DMS153 (cell line): ENCODE results near the gene LDLRAD1.
"Not testable (repeated sequence)": the region's sequence is repeated elsewhere in the genome, so short reads cannot be mapped to it uniquely, and the experiment has no call there.

Source experiments
- DNase-seq: peaks from one replicate; lab custom pipeline; 2025; lab: John Stamatoyannopoulos, UW

LDLRAD1 gene

GRCh38 chr1:53992085-53992874 lies 25.7 kb downstream of the LDLRAD1 start:
- no peak for DNase-seq

GRCh38 chr1:53987880-53988279 lies 30.1 kb downstream of the LDLRAD1 start:
- DNase-seq, result no peak

GRCh38 chr1:53986458-53986857 lies 31.5 kb downstream of the LDLRAD1 start:
- no peak for DNase-seq

GRCh38 chr1:53984726-53985125 lies 33.3 kb downstream of the LDLRAD1 start:
- DNase-seq, result no peak

- no peak for DNase-seq
Observed at GRCh38 chr1:53982763-53983104, 35.3 kb downstream of the LDLRAD1 start.

- DNase-seq, result peak; percentile 43
Observed at GRCh38 chr1:53982034-53982762, 35.8 kb downstream of the LDLRAD1 start.

- no peak for DNase-seq
Observed at GRCh38 chr1:53981220-53981619, 36.8 kb downstream of the LDLRAD1 start.

- DNase-seq, result no peak
Observed at GRCh38 chr1:53979712-53980450, 38.1 kb downstream of the LDLRAD1 start.

- no peak for DNase-seq
Observed at GRCh38 chr1:53975861-53976260, 42.1 kb downstream of the LDLRAD1 start.

- no peak for DNase-seq
Observed at GRCh38 chr1:53971718-53972117, 46.3 kb downstream of the LDLRAD1 start.

GRCh38 chr1:53969323-53969722 lies 48.7 kb downstream of the LDLRAD1 start:
- not testable (repeated sequence) for DNase-seq

- no peak for DNase-seq
Observed at GRCh38 chr1:53968125-53968513, 49.9 kb downstream of the LDLRAD1 start.

- DNase-seq, result no peak
Observed at GRCh38 chr1:53967409-53968124, 50.4 kb downstream of the LDLRAD1 start.

- no peak for DNase-seq
Observed at GRCh38 chr1:53966794-53967193, 51.2 kb downstream of the LDLRAD1 start.

GRCh38 chr1:53964109-53964508 lies 53.9 kb downstream of the LDLRAD1 start:
- DNase-seq, result no peak

- no peak for DNase-seq
Observed at GRCh38 chr1:53963460-53963859, 54.5 kb downstream of the LDLRAD1 start.

GRCh38 chr1:53962395-53962794 lies 55.6 kb downstream of the LDLRAD1 start:
- no peak for DNase-seq

GRCh38 chr1:53959664-53960250 lies 58.2 kb downstream of the LDLRAD1 start:
- DNase-seq, result no peak
